GM12878 (cell line): ENCODE data around the gene SUPT3H. TPM values are rescaled to one million over a fixed set of nuclear protein-coding genes. Genes with fewer than 3 reads are reported as not detected.

Source experiments
- ATF7 ChIP-seq: fragments of 450-650 bp; IDR thresholded peaks from 2 replicates; pipeline ENCODE4 v1.6.1; 2016; ENCODE audit warnings: low read depth, mild to moderate bottlenecking
- ETV6 ChIP-seq, 2 experiments: fragments of 450-650 bp in 1 of 2; IDR thresholded peaks in 1 of 2; conservative IDR thresholded peaks in 1 of 2; 2 replicates each; pipeline ENCODE4 v1.6.1; 2014; ENCODE audit warnings: antibody characterized with exemption in 1 of 2, borderline replicate concordance in 1 of 2, low read depth in 1 of 2, mild to moderate bottlenecking in 1 of 2, moderate library complexity in 1 of 2
- FOXK2 ChIP-seq: fragments of 450-650 bp; IDR thresholded peaks from 2 replicates; pipeline ENCODE4 v1.6.1; 2017; ENCODE audit warnings: mild to moderate bottlenecking, moderate library complexity
- GATAD2B ChIP-seq: fragments of 450-650 bp; conservative IDR thresholded peaks from 2 replicates; pipeline ENCODE4 v1.6.1; 2017; ENCODE audit warnings: low read depth, mild to moderate bottlenecking, moderate library complexity
- HDGF ChIP-seq: fragments of 450-650 bp; IDR thresholded peaks from 2 replicates; pipeline ENCODE4 v1.6.1; 2016; ENCODE audit warnings: antibody characterized with exemption
- IRF3 ChIP-seq: fragments of 450-650 bp; IDR thresholded peaks from 2 replicates; pipeline ENCODE4 v1.6.1; 2014; ENCODE audit warnings: mild to moderate bottlenecking
- JUNB ChIP-seq: IDR thresholded peaks from 2 replicates; pipeline ENCODE4 v1.6.1; 2016; ENCODE audit warnings: antibody characterized with exemption, mild to moderate bottlenecking
- KDM1A ChIP-seq: fragments of 200-600 bp; sonication (generic); IDR thresholded peaks from 2 replicates; pipeline ENCODE4 v1.6.1; 2016; ENCODE audit warnings: borderline replicate concordance
- MAX ChIP-seq: IDR thresholded peaks from 2 replicates; pipeline ENCODE4 v1.6.1; 2012; ENCODE audit warnings: low read depth, low read length, improper control_type of control experiment
- MXI1 ChIP-seq: fragments of 150-350 bp; IDR thresholded peaks from 2 replicates; pipeline ENCODE4 v1.6.1; 2011; ENCODE audit warnings: low read depth, mild to moderate bottlenecking, inconsistent platforms, low read length, improper control_type of control experiment
- ZBTB33 ChIP-seq: fragments of 450-650 bp; IDR thresholded peaks from 2 replicates; pipeline ENCODE4 v1.6.1; 2017; ENCODE audit warnings: mild to moderate bottlenecking
- ZSCAN29 ChIP-seq: fragments of 450-650 bp; IDR thresholded peaks from 2 replicates; pipeline ENCODE4 v1.6.1; 2017; ENCODE audit warnings: mild to moderate bottlenecking, moderate library complexity
- polyA plus RNA-seq, 11 experiments: library from polyadenylated mRNA; depleted of rRNA in 4 of 11; unstranded in 6 of 11; stranded (reverse) in 5 of 11; fragments of >200 nt; fragmentation: Nextera tagmentation in 4 of 11; fragmentation: Illumina TruSeq in 1 of 11; extraction: Ambion mirVana in 4 of 11; extraction: Trizol in 1 of 11; gene quantifications; 1 replicate in 1 of 11; 2 replicates in 10 of 11; pipeline versions ENCODE4 v1.2.1 to v1.2.3, GENCODE V29; 2011 to 2016; ENCODE audit warnings: inconsistent platforms in 2 of 11, missing spikeins in 2 of 11, low read depth in 1 of 11
- total RNA-seq, 4 experiments: library from RNA; depleted of rRNA in 3 of 4; stranded (reverse); fragments of >200 nt in 3 of 4; fragmentation: Illumina TruSeq in 1 of 4; extraction: Trizol in 1 of 4; gene quantifications; 2 replicates each; pipeline versions ENCODE4 v1.2.1 to v1.2.3, GENCODE V29; 2013 to 2021

Gene SUPT3H
- total and polyA plus RNA-seq, 10 of the 15 experiments (the other 5 are each of a cell fraction or from before 2014, with no cell fraction given): 0.51 to 3.7 (median 2.0) TPM

GRCh38 chr6:44926556-44926955 lies 451.2 kb downstream of the SUPT3H start (continued):
- TF ChIP-seq JUNB (no peak), GATAD2B (no peak), MAX (no peak), ATF7 (no peak), ZSCAN29 (no peak), KDM1A (no peak), MXI1 (no peak), HDGF (no peak), IRF3 (no peak), FOXK2 (no peak), ETV6 (conservative IDR thresholded peaks at IDR 0.05 in 1 of 2, IDR thresholded peaks at IDR 0.05 in 1 of 2; ENCODE audit: borderline replicate concordance in 1 of 2, low read depth in 1 of 2) (no peak), ZBTB33 (no peak)
